PC-3 (cell line): ENCODE results near the gene LRP1B. TPM values are rescaled to one million over a fixed set of nuclear protein-coding genes. Genes with fewer than 3 reads are reported as not detected.

Experiments
- ATAC-seq: fragments of 200-7000 bp; cut with Tn5 transposase; 2 replicates; pipeline ENCODE4 v1.9.1; 2020; ENCODE audit warnings: mild to moderate bottlenecking, moderate library complexity
- BruUV-seq: library from RNA; stranded (reverse); fragments of 400-500 nt; replicated peaks from 2 replicates; lab custom pipeline; 2021; lab: Mats Ljungman, UMichigan
- CTCF ChIA-PET: fragments of 300-600 bp; sonication (Branson Sonifier 250); formaldehyde crosslinking; loops from one replicate; lab custom pipeline; 2022; ENCODE audit warnings: antibody characterized with exemption; lab: Charles Lee
- POLR2A ChIA-PET: fragments of 300-600 bp; sonication (Branson Sonifier 250); formaldehyde crosslinking; loops from one replicate; lab custom pipeline; 2022; ENCODE audit warnings: antibody characterized with exemption; ENCODE audit not compliant: unreplicated experiment; lab: Charles Lee
- DNase-seq: peaks from one replicate; pipeline ENCODE4 v3.0.0-alpha.2; 2015
- H2AFZ ChIP-seq: fragments of 300-600 bp; sonication (generic); 2 replicates; pipeline ENCODE4 v1.6.0; 2016; ENCODE audit warnings: antibody characterized with exemption, low read length
- H3F3A ChIP-seq: fragments of 300-600 bp; sonication (generic); one replicate; pipeline ENCODE4 v1.6.0; 2017; ENCODE audit warnings: antibody characterized with exemption, low read length, control low read depth, mild to moderate bottlenecking; ENCODE audit not compliant: unreplicated experiment
- H3K27ac ChIP-seq: fragments of 300-600 bp; sonication (generic); 2 replicates; pipeline ENCODE4 v1.5.1; 2016; ENCODE audit warnings: mild to moderate bottlenecking, low read length
- H3K27me3 ChIP-seq: fragments of 300-600 bp; sonication (generic); 2 replicates; pipeline ENCODE4 v1.6.1; 2016; ENCODE audit warnings: low read length, mixed read lengths
- H3K36me3 ChIP-seq: fragments of 300-600 bp; sonication (generic); 2 replicates; pipeline ENCODE4 v1.6.1; 2016; ENCODE audit warnings: low read depth, mixed run types, low read length, mixed read lengths
- H3K4me1 ChIP-seq: fragments of 300-600 bp; sonication (generic); 2 replicates; pipeline ENCODE4 v1.5.1; 2016; ENCODE audit warnings: low read length; ENCODE audit not compliant: insufficient read depth
- H3K4me2 ChIP-seq: fragments of 300-600 bp; sonication (generic); 2 replicates; pipeline ENCODE4 v1.6.0; 2016; ENCODE audit warnings: low read length
- H3K4me3 ChIP-seq: fragments of 300-600 bp; sonication (generic); 2 replicates; pipeline ENCODE4 v1.5.1; 2016; ENCODE audit warnings: mild to moderate bottlenecking, low read length, mixed read lengths
- H3K79me2 ChIP-seq: fragments of 300-600 bp; sonication (generic); 2 replicates; pipeline ENCODE4 v1.6.1; 2017; ENCODE audit warnings: low read length, mixed read lengths
- H3K9ac ChIP-seq: fragments of 300-600 bp; sonication (generic); 2 replicates; pipeline ENCODE4 v1.6.0; 2016; ENCODE audit warnings: mild to moderate bottlenecking, low read length
- H3K9me2 ChIP-seq: fragments of 300-600 bp; sonication (generic); replicated peaks from 2 replicates; pipeline ENCODE4 v1.6.1; 2016; ENCODE audit warnings: mixed run types, low read length, mixed read lengths
- H3K9me3 ChIP-seq: fragments of 300-600 bp; sonication (generic); 2 replicates; pipeline ENCODE4 v1.6.1; 2016; ENCODE audit warnings: low read length, mixed read lengths
- H4K20me1 ChIP-seq: fragments of 300-600 bp; sonication (generic); 2 replicates; pipeline ENCODE4 v1.6.1; 2016; ENCODE audit warnings: low read length, mixed read lengths
- CTCF ChIP-seq: fragments of 300-600 bp; sonication (generic); conservative IDR thresholded peaks from 2 replicates; pipeline ENCODE4 v1.5.1; 2017; ENCODE audit warnings: antibody characterized with exemption, low read depth, mild to moderate bottlenecking, low read length
- EZH2 ChIP-seq: fragments of 300-600 bp; sonication (generic); IDR thresholded peaks from one replicate; pipeline ENCODE4 v1.6.1; 2017; ENCODE audit warnings: antibody characterized with exemption, mild to moderate bottlenecking, low read length; ENCODE audit not compliant: unreplicated experiment
- EZH2phosphoT487 ChIP-seq: fragments of 300-600 bp; sonication (generic); IDR thresholded peaks from 2 replicates; pipeline ENCODE4 v1.6.1; 2018; ENCODE audit warnings: mild to moderate bottlenecking, antibody characterized with exemption, low read length, borderline replicate concordance
- intact Hi-C: fragments of 100-400 bp; cut with micrococcal nuclease; formaldehyde crosslinking; loops from 2 replicates; pipeline ENCODE4 v1.9.0; 2023
- total RNA-seq: library from RNA; depleted of rRNA; stranded (reverse); fragments of >200 nt; gene quantifications from 2 replicates; pipeline ENCODE4 v1.2.3, GENCODE V29; 2014

LRP1B gene
- total RNA-seq, 1 experiment from 2014 or later = 0.04 TPM

GRCh38 chr2:140747665-140748064 lies 1383.2 kb downstream of the LRP1B start:
- Histone ChIP-seq H3K79me2 (no peaks in the 10 kb centered on the region), H4K20me1 (no peaks in the 10 kb centered on the region), H3F3A (no peaks in the 10 kb centered on the region), H3K27ac (no peak overlapping the region), H3K9ac (no peak overlapping the region), H3K4me3 (no peak overlapping the region), H3K4me2 (no peak overlapping the region), H3K9me3 (no peaks in the 10 kb centered on the region), H3K36me3 (no peaks in the 10 kb centered on the region), H3K4me1 (no peaks in the 10 kb centered on the region), H2AFZ (no peak overlapping the region), H3K9me2 (no peaks in the 10 kb centered on the region), H3K27me3 (no peaks in the 10 kb centered on the region)
- TF ChIP-seq EZH2 (no peak), EZH2phosphoT487 (no peak), CTCF (no peak)
- no peak for DNase-seq
- intact Hi-C loops = no loop called here
- no TSS peak for BruUV-seq
- POLR2A ChIA-PET = no interaction called here
- CTCF ChIA-PET = interaction anchor here (0.6 kb wide), 1 partner anchor 1582 kb away, joined by 3 read pairs; no protein-coding TSS in a partner anchor
- ATAC-seq = no peak

- no peak for ATAC-seq
- H3K36me3 ChIP-seq = no peaks in the 10 kb centered on the region
- BruUV-seq = no TSS peak
- H3F3A ChIP-seq = no peaks in the 10 kb centered on the region
- no peak for TF ChIP-seq EZH2phosphoT487
- TF ChIP-seq CTCF = no peak
- no peak for TF ChIP-seq EZH2
- H3K9me3 ChIP-seq = no peaks in the 10 kb centered on the region
- H3K27ac ChIP-seq = no peak overlapping the region
- no peaks in the 10 kb centered on the region for H3K9me2 ChIP-seq
- ChIA-PET POLR2A (no interaction called here), CTCF (no interaction called here)
- no peak overlapping the region for H2AFZ ChIP-seq
- no peak overlapping the region for H3K4me2 ChIP-seq
- no peak overlapping the region for H3K9ac ChIP-seq
- no peak for DNase-seq
- no peaks in the 10 kb centered on the region for H3K4me1 ChIP-seq
- no peak overlapping the region for H3K4me3 ChIP-seq
- no peaks in the 10 kb centered on the region for H3K79me2 ChIP-seq
- intact Hi-C loops = no loop called here
- no peaks in the 10 kb centered on the region for H4K20me1 ChIP-seq
- no peaks in the 10 kb centered on the region for H3K27me3 ChIP-seq
These were observed 1383.7 kb downstream of the LRP1B start for GRCh38 chr2:140747090-140747489.

GRCh38 chr2:140744379-140744778 lies 1386.4 kb downstream of the LRP1B start:
- ChIA-PET POLR2A (no interaction called here), CTCF (no interaction called here)
- Histone ChIP-seq H2AFZ (no peak overlapping the region), H3K79me2 (no peaks in the 10 kb centered on the region), H3K36me3 (no peaks in the 10 kb centered on the region), H3F3A (no peaks in the 10 kb centered on the region), H3K9me3 (no peaks in the 10 kb centered on the region), H4K20me1 (no peaks in the 10 kb centered on the region), H3K27ac (no peak overlapping the region), H3K4me2 (no peak overlapping the region), H3K4me1 (no peaks in the 10 kb centered on the region), H3K4me3 (no peak overlapping the region), H3K9me2 (no peaks in the 10 kb centered on the region), H3K27me3 (no peaks in the 10 kb centered on the region), H3K9ac (no peak overlapping the region)
- DNase-seq (no peak), ATAC-seq (no peak)
- TF ChIP-seq EZH2phosphoT487 (no peak), EZH2 (no peak), CTCF (no peak)
- no TSS peak for BruUV-seq
- intact Hi-C loops = no loop called here
